Activated naive CD8-positive, alpha-beta T cell treated with anti-CD3 and anti-CD28 coated beads, Interleukin-2, amount 50 U/mL, for 24 hours (primary cell): ENCODE data around the gene CELSR2.

Source experiments
- ATAC-seq: fragments of 150-1000 bp; cut with Tn5 transposase; one replicate; pipeline ENCODE4 v1.10.0; 2021
- DNase-seq: peaks from one replicate; pipeline ENCODE4 v3.0.0; 2021
- H3K27ac Mint-ChIP-seq: one replicate; pipeline ENCODE4 v1.8.0; 2021; ENCODE audit warnings: mild to moderate bottlenecking, mixed read lengths
- H3K27me3 Mint-ChIP-seq: one replicate; pipeline ENCODE4 v1.8.0; 2021; ENCODE audit warnings: mixed read lengths
- H3K36me3 Mint-ChIP-seq: one replicate; pipeline ENCODE4 v1.8.0; 2021; ENCODE audit warnings: low read depth, mixed read lengths
- H3K4me1 Mint-ChIP-seq: one replicate; pipeline ENCODE4 v1.8.0; 2021; ENCODE audit warnings: mixed read lengths
- H3K4me3 Mint-ChIP-seq: one replicate; pipeline ENCODE4 v1.8.0; 2021; ENCODE audit warnings: mild to moderate bottlenecking, moderate library complexity, mixed read lengths
- H3K9me3 Mint-ChIP-seq: one replicate; pipeline ENCODE4 v1.8.0; 2021; ENCODE audit warnings: mixed read lengths

The CELSR2 gene

DNA sequence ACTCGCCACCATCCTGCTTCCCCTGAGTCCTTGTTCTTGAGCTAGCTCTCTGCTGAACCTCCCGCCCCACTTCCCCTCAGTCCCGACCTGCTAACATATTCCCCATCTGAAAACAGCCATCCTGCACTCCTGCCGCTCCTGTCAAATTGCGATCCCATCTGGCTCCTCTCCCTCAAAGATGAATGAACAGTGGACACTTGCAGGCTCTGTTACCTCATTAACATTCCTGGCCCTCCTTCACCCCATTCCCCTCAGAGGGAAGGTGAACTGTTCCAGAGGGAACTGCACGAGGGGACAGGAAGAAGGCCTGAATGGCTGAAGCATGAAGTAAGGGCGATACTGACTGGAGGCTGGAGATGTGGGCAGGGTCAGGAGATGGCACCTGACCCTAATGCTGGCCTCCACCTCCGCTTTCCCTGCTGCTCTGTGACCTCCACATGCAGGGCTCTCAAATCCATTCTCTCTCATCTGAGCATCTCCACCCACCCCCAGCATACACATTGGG, 7.4 kb upstream of the CELSR2 start:
- Mint-ChIP-seq H3K27ac (no peak overlapping the region), H3K4me3 (no peak overlapping the region), H3K27me3 (peaks cover 13% of the 10 kb centered on the region)

GRCh38 chr1:109242387-109242786, 7.0 kb upstream of the CELSR2 start:
- H3K27ac Mint-ChIP-seq, result no peak overlapping the region
- H3K9me3 Mint-ChIP-seq, result no peaks in the 10 kb centered on the region
- H3K4me3 Mint-ChIP-seq, result no peak overlapping the region
- DNase-seq, result no peak
- peaks cover 13% of the 10 kb centered on the region for H3K27me3 Mint-ChIP-seq
- no peak for ATAC-seq
- H3K36me3 Mint-ChIP-seq, result peaks cover 2% of the 10 kb centered on the region
- H3K4me1 Mint-ChIP-seq, result peaks cover 7% of the 10 kb centered on the region

More for the DNA sequence above, 7.4 kb upstream of the CELSR2 start:
- no peak for ATAC-seq
- Mint-ChIP-seq H3K9me3 (no peaks in the 10 kb centered on the region), H3K36me3 (peaks cover 7% of the 10 kb centered on the region), H3K4me1 (peaks cover 7% of the 10 kb centered on the region)
- DNase-seq, result no peak

DNA sequence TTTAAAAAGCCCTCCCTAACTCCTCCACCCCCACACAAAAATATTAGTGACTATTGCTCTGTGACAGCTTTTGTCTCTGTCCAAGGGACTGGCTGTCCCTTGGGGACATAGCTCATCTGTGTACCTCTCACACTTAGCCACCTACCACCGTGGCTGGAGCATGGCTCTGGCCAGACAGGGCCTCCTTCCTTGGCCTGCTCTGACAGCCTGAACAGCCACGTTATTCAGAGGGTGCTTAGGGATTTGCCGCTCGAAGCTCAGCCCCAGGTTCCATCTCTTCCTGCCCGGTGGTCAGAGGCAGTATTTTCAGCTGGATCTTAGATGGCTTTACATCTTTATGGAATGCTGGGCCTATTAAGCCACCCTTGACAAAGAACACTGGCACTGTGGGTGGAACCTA, 6.1 kb upstream of the CELSR2 start:
- no peaks in the 10 kb centered on the region for H3K36me3 Mint-ChIP-seq
- peaks cover 7% of the 10 kb centered on the region for H3K4me1 Mint-ChIP-seq
- no peak for DNase-seq
- no peak for ATAC-seq
- no peaks in the 10 kb centered on the region for H3K9me3 Mint-ChIP-seq
- no peak overlapping the region for H3K4me3 Mint-ChIP-seq
- H3K27me3 Mint-ChIP-seq, result peaks cover 13% of the 10 kb centered on the region
- H3K27ac Mint-ChIP-seq, result no peak overlapping the region

- H3K36me3 Mint-ChIP-seq, result no peaks in the 10 kb centered on the region
- no peak overlapping the region for H3K27ac Mint-ChIP-seq
- ATAC-seq (no peak), DNase-seq (no peak)
- H3K4me3 Mint-ChIP-seq, result no peak overlapping the region
- no peaks in the 10 kb centered on the region for H3K9me3 Mint-ChIP-seq
- peaks cover 9% of the 10 kb centered on the region for H3K4me1 Mint-ChIP-seq
- H3K27me3 Mint-ChIP-seq, result peaks cover 13% of the 10 kb centered on the region
Observed at GRCh38 chr1:109243860-109244552, 5.3 kb upstream of the CELSR2 start.

GRCh38 chr1:109246141-109246551, 3.2 kb upstream of the CELSR2 start:
- no peak overlapping the region for H3K4me3 Mint-ChIP-seq
- DNase-seq (no peak), ATAC-seq (no peak)
- H3K36me3 Mint-ChIP-seq, result no peaks in the 10 kb centered on the region
- no peaks in the 10 kb centered on the region for H3K9me3 Mint-ChIP-seq
- H3K27ac Mint-ChIP-seq, result no peak overlapping the region
- H3K4me1 Mint-ChIP-seq, result peaks cover 12% of the 10 kb centered on the region
- H3K27me3 Mint-ChIP-seq, result peaks cover 13% of the 10 kb centered on the region

DNA sequence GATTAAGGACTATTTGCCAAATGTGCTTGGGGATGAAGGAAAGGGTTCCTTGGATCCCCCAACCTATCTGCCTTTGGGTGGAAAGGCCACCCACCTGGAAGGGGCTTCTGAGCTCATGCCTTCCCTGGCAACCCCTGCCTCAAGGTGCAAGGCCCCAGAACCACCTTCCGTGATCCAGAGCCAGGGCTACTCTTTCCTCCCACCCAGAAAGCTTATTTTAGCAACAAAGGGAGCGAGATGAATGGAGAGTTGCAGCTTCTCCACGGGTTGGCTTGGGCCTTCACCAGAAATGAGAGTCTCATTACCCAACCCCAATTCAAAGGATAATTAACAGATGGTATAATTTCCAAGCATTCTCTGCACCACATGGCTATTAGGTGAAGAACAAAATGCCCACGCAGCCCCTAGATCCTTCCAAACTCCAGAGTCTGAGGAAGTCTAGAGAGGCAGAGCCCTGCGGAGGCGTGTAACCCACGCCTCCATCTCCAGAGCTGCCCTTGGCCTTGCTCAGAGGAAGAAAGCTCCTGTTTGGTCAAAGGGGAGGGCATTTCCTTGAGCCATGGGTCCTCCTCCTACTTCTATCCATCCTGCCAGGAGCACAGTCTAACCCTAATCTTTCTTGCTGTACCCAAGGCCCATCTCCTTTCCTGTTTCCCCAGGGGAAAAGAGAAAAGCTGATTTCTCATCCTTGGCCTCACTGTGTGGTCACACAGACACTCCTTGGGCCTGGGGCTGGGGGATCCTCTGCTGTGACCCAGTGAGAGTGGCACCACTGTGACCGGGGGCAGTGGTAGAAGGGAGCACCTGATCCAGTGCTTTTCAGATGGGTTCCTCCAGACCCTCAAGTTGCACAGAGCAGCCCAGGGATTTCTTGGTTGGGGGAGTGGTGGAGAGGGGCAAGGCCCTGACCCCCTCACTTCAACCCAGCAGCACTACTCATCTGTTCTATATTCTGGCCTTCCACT, 1.7 kb upstream of the CELSR2 start:
- Mint-ChIP-seq H3K4me1 (peaks cover 5% of the 10 kb centered on the region), H3K27ac (no peak overlapping the region), H3K4me3 (no peak overlapping the region), H3K27me3 (peaks cover 7% of the 10 kb centered on the region), H3K36me3 (no peaks in the 10 kb centered on the region), H3K9me3 (no peaks in the 10 kb centered on the region)
- ATAC-seq, result no peak
- no peak for DNase-seq

GRCh38 chr1:109248444-109248796, 919 bp upstream of the CELSR2 start:
- H3K36me3 Mint-ChIP-seq, result no peaks in the 10 kb centered on the region
- peaks cover 5% of the 10 kb centered on the region for H3K4me1 Mint-ChIP-seq
- no peak overlapping the region for H3K27ac Mint-ChIP-seq
- no peaks in the 10 kb centered on the region for H3K9me3 Mint-ChIP-seq
- DNase-seq, result no peak
- H3K27me3 Mint-ChIP-seq, result peaks cover 2% of the 10 kb centered on the region
- no peak for ATAC-seq
- no peak overlapping the region for H3K4me3 Mint-ChIP-seq

- DNase-seq (no peak), ATAC-seq (peak; percentile 20)
- Mint-ChIP-seq H3K4me1 (peaks cover 5% of the 10 kb centered on the region), H3K27ac (no peak overlapping the region), H3K27me3 (peaks cover 2% of the 10 kb centered on the region), H3K4me3 (peak overlapping the region; percentile 55), H3K36me3 (no peaks in the 10 kb centered on the region), H3K9me3 (no peaks in the 10 kb centered on the region)
Observed at GRCh38 chr1:109249654-109250401, 489 bp downstream of the CELSR2 start.

- Mint-ChIP-seq H3K4me1 (peaks cover 5% of the 10 kb centered on the region), H3K27ac (no peak overlapping the region), H3K4me3 (peak overlapping the region; percentile 55), H3K36me3 (no peaks in the 10 kb centered on the region), H3K27me3 (peaks cover 2% of the 10 kb centered on the region), H3K9me3 (no peaks in the 10 kb centered on the region)
- no peak for DNase-seq
- no peak for ATAC-seq
Observed at GRCh38 chr1:109250454-109251276, 1.3 kb downstream of the CELSR2 start.

DNA sequence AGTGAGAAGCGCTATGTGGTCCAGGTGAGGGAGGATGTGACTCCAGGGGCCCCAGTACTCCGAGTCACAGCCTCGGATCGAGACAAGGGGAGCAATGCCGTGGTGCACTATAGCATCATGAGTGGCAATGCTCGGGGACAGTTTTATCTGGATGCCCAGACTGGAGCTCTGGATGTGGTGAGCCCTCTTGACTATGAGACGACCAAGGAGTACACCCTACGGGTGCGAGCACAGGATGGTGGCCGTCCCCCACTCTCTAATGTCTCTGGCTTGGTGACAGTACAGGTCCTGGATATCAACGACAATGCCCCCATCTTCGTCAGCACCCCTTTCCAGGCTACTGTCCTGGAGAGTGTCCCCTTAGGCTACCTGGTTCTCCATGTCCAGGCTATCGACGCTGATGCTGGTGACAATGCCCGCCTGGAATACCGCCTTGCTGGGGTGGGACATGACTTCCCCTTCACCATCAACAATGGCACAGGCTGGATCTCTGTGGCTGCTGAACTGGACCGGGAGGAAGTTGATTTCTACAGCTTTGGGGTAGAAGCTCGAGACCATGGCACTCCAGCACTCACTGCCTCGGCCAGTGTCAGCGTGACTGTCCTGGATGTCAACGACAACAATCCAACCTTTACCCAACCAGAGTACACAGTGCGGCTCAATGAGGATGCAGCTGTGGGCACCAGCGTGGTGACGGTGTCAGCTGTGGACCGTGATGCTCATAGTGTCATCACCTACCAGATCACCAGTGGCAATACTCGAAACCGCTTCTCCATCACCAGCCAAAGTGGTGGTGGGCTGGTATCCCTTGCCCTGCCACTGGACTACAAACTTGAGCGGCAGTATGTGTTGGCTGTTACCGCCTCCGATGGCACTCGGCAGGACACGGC, 2.2 kb downstream of the CELSR2 start:
- ATAC-seq (no peak), DNase-seq (no peak)
- no peaks in the 10 kb centered on the region for H3K9me3 Mint-ChIP-seq
- H3K27me3 Mint-ChIP-seq, result peaks cover under 1% of the 10 kb centered on the region
- no peaks in the 10 kb centered on the region for H3K36me3 Mint-ChIP-seq
- no peak overlapping the region for H3K4me3 Mint-ChIP-seq
- no peak overlapping the region for H3K27ac Mint-ChIP-seq
- H3K4me1 Mint-ChIP-seq, result peaks cover 5% of the 10 kb centered on the region

GRCh38 chr1:109252167-109252892, 3.0 kb downstream of the CELSR2 start:
- Mint-ChIP-seq H3K27ac (no peak overlapping the region), H3K27me3 (no peaks in the 10 kb centered on the region), H3K9me3 (no peaks in the 10 kb centered on the region)

GRCh38 chr1:109252893-109253802, 3.8 kb downstream of the CELSR2 start:
- no peaks in the 10 kb centered on the region for H3K36me3 Mint-ChIP-seq
- H3K27me3 Mint-ChIP-seq, result no peaks in the 10 kb centered on the region
- H3K27ac Mint-ChIP-seq, result no peak overlapping the region
- ATAC-seq, result no peak
- peaks cover 5% of the 10 kb centered on the region for H3K4me1 Mint-ChIP-seq
- no peak for DNase-seq
- H3K9me3 Mint-ChIP-seq, result no peaks in the 10 kb centered on the region
- H3K4me3 Mint-ChIP-seq, result no peak overlapping the region

More at GRCh38 chr1:109252167-109252892, 3.0 kb downstream of the CELSR2 start:
- no peaks in the 10 kb centered on the region for H3K36me3 Mint-ChIP-seq
- ATAC-seq, result no peak
- H3K4me3 Mint-ChIP-seq, result no peak overlapping the region
- H3K4me1 Mint-ChIP-seq, result peaks cover 5% of the 10 kb centered on the region
- no peak for DNase-seq
